OCI-LY7 (cell line): ENCODE measurements around the gene VPS45.

Experiments used
- EZH2phosphoT487 ChIP-seq: fragments of 200-600 bp; sonication (generic); IDR thresholded peaks from 2 replicates; pipeline ENCODE4 v1.6.1; 2018; ENCODE audit warnings: low read depth, borderline replicate concordance, mild to moderate bottlenecking, mixed run types, antibody characterized with exemption, low read length, moderate library complexity, mixed read lengths
- TF ChIP-seq, protein P1 (sequence below): fragments of 200-600 bp; sonication (generic); conservative IDR thresholded peaks from 2 replicates; pipeline ENCODE4 v1.5.1; 2014; ENCODE audit warnings: mild to moderate bottlenecking, antibody characterized with exemption, low read length, moderate library complexity, mixed read lengths

DNA sequence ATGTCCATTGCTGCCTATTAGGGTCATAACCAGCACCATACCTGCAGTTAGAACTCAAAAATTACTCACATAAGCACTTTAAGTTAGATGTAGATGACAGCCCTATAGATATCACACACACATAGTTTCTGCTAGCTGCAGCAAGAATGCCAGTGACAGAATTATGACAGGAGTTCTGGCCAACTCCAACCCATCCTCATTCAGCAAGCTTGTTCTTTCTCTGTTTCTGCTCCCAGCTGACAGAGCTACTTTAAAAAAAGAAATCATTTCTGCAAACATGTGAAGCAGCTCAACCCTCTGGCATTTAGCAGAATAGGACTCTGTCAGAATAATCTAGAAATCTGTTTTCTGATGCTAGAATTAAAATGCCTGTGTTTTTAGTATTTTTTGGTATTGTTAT, 33.2 kb upstream of the VPS45 start:
- TF ChIP-seq, protein P1, sequence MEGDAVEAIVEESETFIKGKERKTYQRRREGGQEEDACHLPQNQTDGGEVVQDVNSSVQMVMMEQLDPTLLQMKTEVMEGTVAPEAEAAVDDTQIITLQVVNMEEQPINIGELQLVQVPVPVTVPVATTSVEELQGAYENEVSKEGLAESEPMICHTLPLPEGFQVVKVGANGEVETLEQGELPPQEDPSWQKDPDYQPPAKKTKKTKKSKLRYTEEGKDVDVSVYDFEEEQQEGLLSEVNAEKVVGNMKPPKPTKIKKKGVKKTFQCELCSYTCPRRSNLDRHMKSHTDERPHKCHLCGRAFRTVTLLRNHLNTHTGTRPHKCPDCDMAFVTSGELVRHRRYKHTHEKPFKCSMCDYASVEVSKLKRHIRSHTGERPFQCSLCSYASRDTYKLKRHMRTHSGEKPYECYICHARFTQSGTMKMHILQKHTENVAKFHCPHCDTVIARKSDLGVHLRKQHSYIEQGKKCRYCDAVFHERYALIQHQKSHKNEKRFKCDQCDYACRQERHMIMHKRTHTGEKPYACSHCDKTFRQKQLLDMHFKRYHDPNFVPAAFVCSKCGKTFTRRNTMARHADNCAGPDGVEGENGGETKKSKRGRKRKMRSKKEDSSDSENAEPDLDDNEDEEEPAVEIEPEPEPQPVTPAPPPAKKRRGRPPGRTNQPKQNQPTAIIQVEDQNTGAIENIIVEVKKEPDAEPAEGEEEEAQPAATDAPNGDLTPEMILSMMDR: no peak
- no peak for TF ChIP-seq EZH2phosphoT487
